Measurements from ENCODE around the gene GSG1L2. TPM values are rescaled to one million over a fixed set of nuclear protein-coding genes. Genes with fewer than 3 reads are reported as not detected.
A peak's percentile ranks its signal among the peaks of the same experiment; 100 is the strongest.

Gene GSG1L2
- total RNA-seq, 1 donor from 2014 or later = not detected

DNA sequence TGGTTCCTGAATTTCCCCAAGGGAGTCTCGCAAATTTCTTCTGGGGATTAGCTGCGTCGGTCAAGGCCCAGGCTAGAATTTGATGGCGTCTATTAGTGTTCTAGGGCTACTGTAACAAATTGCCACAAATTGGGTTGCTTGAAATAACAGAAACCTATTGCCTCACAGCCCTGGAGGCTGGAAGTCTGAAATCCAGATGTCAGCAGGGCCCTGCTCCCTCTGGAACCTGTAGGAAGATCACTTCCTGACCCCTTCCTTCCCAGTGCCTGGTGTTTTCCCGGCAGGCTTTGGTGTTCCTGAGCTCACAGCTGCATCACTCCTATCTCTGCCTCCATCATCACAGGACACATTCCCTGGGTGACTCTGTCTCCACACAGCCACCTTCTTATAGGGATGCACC lies 54.9 kb downstream of the GSG1L2 start:
- TF ChIP-seq CTCF (IDR thresholded peaks at IDR 0.05) = no peak
- Histone ChIP-seq H3K9me3 (no peaks in the 10 kb centered on the region), H3K4me1 (no peaks in the 10 kb centered on the region), H3K27me3 (ENCODE audit: low read depth) (peaks cover 26% of the 10 kb centered on the region), H3K36me3 (no peaks in the 10 kb centered on the region), H3K27ac (no peak overlapping the region), H3K4me3 (no peak overlapping the region)
- ATAC-seq (no peak), DNase-seq (no peak)
- intact Hi-C loops (cut with DNase I) = no loop called here

- TF ChIP-seq CTCF (IDR thresholded peaks at IDR 0.05) = no peak
- ATAC-seq = no peak
- H3K4me3 ChIP-seq = no peak overlapping the region
- intact Hi-C loops (cut with DNase I) = no loop called here
- no peaks in the 10 kb centered on the region for H3K9me3 ChIP-seq
- DNase-seq = no peak
- no peak overlapping the region for H3K27ac ChIP-seq
- H3K4me1 ChIP-seq = no peaks in the 10 kb centered on the region
- H3K36me3 ChIP-seq = no peaks in the 10 kb centered on the region
- H3K27me3 ChIP-seq (ENCODE audit: low read depth) = peaks cover 26% of the 10 kb centered on the region
These were observed 56.6 kb downstream of the GSG1L2 start for GRCh38 chr17:9765322-9765721.

DNA sequence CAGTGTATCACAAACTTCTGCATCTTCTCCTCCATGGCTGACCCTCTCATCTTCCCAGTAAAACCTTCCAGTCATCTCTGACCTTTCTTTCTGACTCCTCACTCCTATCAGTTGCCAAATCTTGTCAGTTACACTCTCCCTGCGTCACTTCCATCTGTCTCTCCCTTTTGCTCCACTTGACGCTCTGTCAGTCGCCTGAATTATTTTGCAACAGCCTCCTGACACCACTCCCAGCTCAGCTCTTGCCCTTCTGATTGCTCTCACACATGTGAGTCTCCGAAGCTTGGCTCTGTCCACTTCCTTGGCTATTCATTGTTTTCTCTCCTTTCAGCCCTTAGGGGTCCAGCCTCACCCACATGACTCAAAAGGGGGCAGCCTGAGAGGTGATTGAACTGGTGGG lies 58.2 kb downstream of the GSG1L2 start:
- intact Hi-C loops (cut with DNase I) = no loop called here
- no peak for TF ChIP-seq CTCF (IDR thresholded peaks at IDR 0.05)
- H3K4me3 ChIP-seq = no peak overlapping the region

DNA sequence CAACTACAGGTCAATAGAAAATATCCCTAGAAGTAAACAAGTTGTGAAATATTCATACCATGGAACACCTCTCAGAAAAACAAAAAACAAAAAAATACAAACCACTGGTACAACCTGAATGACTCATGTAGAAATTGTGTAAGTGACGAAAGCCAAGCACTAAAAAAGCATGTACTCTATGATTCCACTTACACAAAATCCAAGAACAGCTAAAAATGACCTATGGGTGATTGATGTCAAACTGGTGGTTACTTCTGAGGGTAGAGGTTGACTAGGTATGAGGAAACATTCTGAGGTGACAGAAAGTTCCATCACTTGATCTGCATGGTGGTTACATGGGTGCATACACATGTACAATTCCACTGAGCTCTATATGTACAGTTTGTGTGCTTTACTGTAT lies 61.6 kb downstream of the GSG1L2 start:
- Histone ChIP-seq H3K27me3 (ENCODE audit: low read depth) (peaks cover 3% of the 10 kb centered on the region), H3K4me1 (no peaks in the 10 kb centered on the region), H3K9me3 (no peaks in the 10 kb centered on the region), H3K36me3 (no peaks in the 10 kb centered on the region), H3K27ac (no peak overlapping the region), H3K4me3 (no peak overlapping the region)
- intact Hi-C loops (cut with DNase I) = no loop called here
- DNase-seq = no peak
- no peak for TF ChIP-seq CTCF (IDR thresholded peaks at IDR 0.05)
- ATAC-seq = no peak

More for the DNA sequence above, 58.2 kb downstream of the GSG1L2 start:
- ATAC-seq (peak; percentile 14 to 34), DNase-seq (no peak)
- no peaks in the 10 kb centered on the region for H3K36me3 ChIP-seq
- no peaks in the 10 kb centered on the region for H3K9me3 ChIP-seq
- H3K4me1 ChIP-seq = no peaks in the 10 kb centered on the region
- H3K27ac ChIP-seq = no peak overlapping the region
- H3K27me3 ChIP-seq (ENCODE audit: low read depth) = peaks cover 18% of the 10 kb centered on the region

DNA sequence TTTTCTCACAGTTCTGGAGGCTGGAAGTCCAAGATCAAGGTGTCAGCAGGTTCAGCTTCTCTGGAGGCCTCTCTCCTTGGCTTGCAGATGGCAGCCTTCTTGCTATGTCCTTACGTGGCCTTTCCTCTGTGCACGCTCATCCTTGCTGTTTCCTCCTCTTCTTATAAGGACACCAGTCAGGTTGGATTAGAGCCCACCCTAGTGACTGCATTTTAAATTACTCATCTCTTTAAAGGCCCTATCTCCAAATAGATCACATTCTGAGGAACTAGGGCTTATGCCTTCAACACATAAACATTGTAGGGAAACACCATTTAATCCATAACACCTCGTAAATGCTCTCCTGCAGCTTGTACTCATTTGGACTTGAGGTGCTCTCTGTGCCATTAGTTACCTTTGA lies 66.8 kb downstream of the GSG1L2 start:
- no peak for ATAC-seq
- no peak for TF ChIP-seq CTCF (IDR thresholded peaks at IDR 0.05)
- H3K27ac ChIP-seq = no peak overlapping the region
- no peak for DNase-seq
- H3K36me3 ChIP-seq = no peaks in the 10 kb centered on the region
- intact Hi-C loops (cut with DNase I) = no loop called here
- no peaks in the 10 kb centered on the region for H3K9me3 ChIP-seq
- peaks cover 17% of the 10 kb centered on the region for H3K27me3 ChIP-seq (ENCODE audit: low read depth)
- H3K4me3 ChIP-seq = no peak overlapping the region
- H3K4me1 ChIP-seq = no peaks in the 10 kb centered on the region

Other genes starting within 250 kb of the GSG1L2 start
- gene STX8, start 246.3 kb downstream of the GSG1L2 start, total RNA-seq = 57.8 TPM
- gene CFAP52, start 245.4 kb downstream of the GSG1L2 start, total RNA-seq = 11.0 TPM
- 6.8 TPM for gene USP43, start 176.6 kb downstream of the GSG1L2 start, total RNA-seq
- not detected for gene DHRS7C, start 30.5 kb downstream of the GSG1L2 start, total RNA-seq
- gene GLP2R, start 3.8 kb upstream of the GSG1L2 start, total RNA-seq = 3.4 TPM
- gene RCVRN, start 83.2 kb upstream of the GSG1L2 start, total RNA-seq = not detected